Measurements from ENCODE around the gene TMTC2.

- TF ChIP-seq, protein P1, sequence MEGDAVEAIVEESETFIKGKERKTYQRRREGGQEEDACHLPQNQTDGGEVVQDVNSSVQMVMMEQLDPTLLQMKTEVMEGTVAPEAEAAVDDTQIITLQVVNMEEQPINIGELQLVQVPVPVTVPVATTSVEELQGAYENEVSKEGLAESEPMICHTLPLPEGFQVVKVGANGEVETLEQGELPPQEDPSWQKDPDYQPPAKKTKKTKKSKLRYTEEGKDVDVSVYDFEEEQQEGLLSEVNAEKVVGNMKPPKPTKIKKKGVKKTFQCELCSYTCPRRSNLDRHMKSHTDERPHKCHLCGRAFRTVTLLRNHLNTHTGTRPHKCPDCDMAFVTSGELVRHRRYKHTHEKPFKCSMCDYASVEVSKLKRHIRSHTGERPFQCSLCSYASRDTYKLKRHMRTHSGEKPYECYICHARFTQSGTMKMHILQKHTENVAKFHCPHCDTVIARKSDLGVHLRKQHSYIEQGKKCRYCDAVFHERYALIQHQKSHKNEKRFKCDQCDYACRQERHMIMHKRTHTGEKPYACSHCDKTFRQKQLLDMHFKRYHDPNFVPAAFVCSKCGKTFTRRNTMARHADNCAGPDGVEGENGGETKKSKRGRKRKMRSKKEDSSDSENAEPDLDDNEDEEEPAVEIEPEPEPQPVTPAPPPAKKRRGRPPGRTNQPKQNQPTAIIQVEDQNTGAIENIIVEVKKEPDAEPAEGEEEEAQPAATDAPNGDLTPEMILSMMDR (IDR thresholded peaks at IDR 0.05) = no peak
- TF ChIP-seq POLR2A (IDR thresholded peaks at IDR 0.05) = no peak
Observed at GRCh38 chr12:82841487-82841904, 154.8 kb downstream of the TMTC2 start.
